ENCODE results near the gene SNIP1. TPM values are rescaled to one million over a fixed set of nuclear protein-coding genes. Genes with fewer than 3 reads are reported as not detected.

Gene SNIP1, protein sequence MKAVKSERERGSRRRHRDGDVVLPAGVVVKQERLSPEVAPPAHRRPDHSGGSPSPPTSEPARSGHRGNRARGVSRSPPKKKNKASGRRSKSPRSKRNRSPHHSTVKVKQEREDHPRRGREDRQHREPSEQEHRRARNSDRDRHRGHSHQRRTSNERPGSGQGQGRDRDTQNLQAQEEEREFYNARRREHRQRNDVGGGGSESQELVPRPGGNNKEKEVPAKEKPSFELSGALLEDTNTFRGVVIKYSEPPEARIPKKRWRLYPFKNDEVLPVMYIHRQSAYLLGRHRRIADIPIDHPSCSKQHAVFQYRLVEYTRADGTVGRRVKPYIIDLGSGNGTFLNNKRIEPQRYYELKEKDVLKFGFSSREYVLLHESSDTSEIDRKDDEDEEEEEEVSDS
- total RNA-seq (2014; rRNA removed; shearing (Covaris generic); ENCODE audit: low replicate concordance), result 8.6 and 9.7 TPM in 2 replicates

GRCh38 chr1:37553927-37554808 is at the start of gene SNIP1:
SNIP1 (minus strand) TSS chr1:37554293; CDS start chr1:37554229, 64 bp downstream.
- Histone ChIP-seq H4K20me1 (ENCODE audit: insufficient read depth, low read depth, low read length) (peaks cover 14% of the 10 kb centered on the region), H3K36me3 (ENCODE audit: insufficient read depth, low read length) (peaks cover 16% of the 10 kb centered on the region; the same call in 1 of the 2 replicates), H2AFZ (ENCODE audit: low read length) (peak within 1 kb of the TSS; percentile 59; the same call in 1 of the 2 replicates), H3K27me3 (ENCODE audit: low read length) (no peaks in the 10 kb centered on the region), H3K9me2 (replicated peaks; ENCODE audit: insufficient read depth, low read length) (no peaks in the 10 kb centered on the region), H3K4me3 (ENCODE audit: low read length) (peak within 1 kb of the TSS; percentile 75), H3K27ac (ENCODE audit: low read length) (no peak within 1 kb of the TSS), H3K79me2 (ENCODE audit: low read length) (peaks cover 44% of the 10 kb centered on the region), H3K4me1 (ENCODE audit: low read length) (peaks cover 16% of the 10 kb centered on the region), H3K9ac (ENCODE audit: low read length) (peak within 1 kb of the TSS; percentile 79), H3K9me3 (ENCODE audit: low read length) (peaks cover 6% of the 10 kb centered on the region), H3K4me2 (ENCODE audit: low read depth, low read length, poor library complexity, severe bottlenecking) (peak within 1 kb of the TSS; percentile 90)
- DNase-seq, result peak; percentile 97

DNA sequence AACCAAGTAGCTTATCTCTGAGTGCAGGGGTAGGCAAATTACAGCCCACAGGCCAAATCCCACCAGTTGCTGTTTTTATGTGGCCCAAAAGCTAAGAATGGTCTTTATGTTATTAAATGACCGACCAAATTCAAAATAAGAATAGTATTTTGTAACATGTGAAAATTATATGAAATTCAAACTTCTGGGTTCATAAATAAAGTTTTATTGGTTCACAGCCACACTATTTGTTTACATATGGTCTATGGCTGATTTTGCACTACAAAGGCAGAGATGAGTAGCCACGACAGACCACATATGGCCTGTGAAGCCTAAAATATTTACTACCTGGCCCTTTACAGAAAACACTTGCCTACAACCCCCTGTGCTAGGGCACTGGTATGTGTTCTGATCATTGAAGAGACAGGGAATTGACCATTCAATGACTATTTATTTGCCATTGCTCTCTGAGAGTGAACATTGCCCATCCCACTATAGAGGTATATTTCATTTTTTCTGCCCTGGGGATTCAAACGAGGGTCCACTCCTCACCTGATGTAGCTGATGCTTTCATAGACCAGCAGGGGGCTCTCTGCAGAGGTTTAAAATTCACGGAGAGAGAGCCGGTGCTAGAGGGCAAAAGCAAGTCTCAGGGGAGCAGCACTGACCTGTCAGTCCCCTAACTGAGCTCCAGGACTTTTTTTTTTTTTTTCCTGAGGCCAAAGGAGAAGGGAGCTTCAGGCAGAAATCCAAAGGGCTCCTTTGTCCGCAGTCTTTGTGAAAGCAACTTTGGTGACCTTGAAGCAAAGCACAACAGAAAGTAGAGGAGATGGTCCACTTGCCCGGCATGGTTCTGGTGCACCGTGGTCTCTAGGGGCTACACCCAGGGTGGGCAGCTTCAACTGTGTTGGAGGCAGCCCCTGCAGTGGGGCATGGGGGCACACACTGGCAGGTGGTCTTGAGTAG is 48.9 kb upstream of the SNIP1 start:
- Histone ChIP-seq H3K4me1 (ENCODE audit: low read length) (peaks cover 3% of the 10 kb centered on the region; the same call in 1 of the 2 replicates), H3K4me3 (ENCODE audit: low read length) (no peak overlapping the region), H3K9ac (ENCODE audit: low read length) (no peak overlapping the region), H3K27ac (ENCODE audit: low read length) (no peak overlapping the region), H3K9me3 (ENCODE audit: low read length) (no peaks in the 10 kb centered on the region), H3K4me2 (ENCODE audit: low read depth, low read length, poor library complexity, severe bottlenecking) (no peak overlapping the region), H2AFZ (ENCODE audit: low read length) (no peak overlapping the region), H3K36me3 (ENCODE audit: insufficient read depth, low read length) (no peaks in the 10 kb centered on the region), H4K20me1 (ENCODE audit: insufficient read depth, low read depth, low read length) (no peaks in the 10 kb centered on the region), H3K27me3 (ENCODE audit: low read length) (no peaks in the 10 kb centered on the region), H3K79me2 (ENCODE audit: low read length) (no peaks in the 10 kb centered on the region), H3K9me2 (replicated peaks; ENCODE audit: insufficient read depth, low read length) (no peaks in the 10 kb centered on the region)
- DNase-seq, result peak; percentile 79

- Histone ChIP-seq H3K9ac (ENCODE audit: low read length) (no peak overlapping the region), H4K20me1 (ENCODE audit: insufficient read depth, low read depth, low read length) (no peaks in the 10 kb centered on the region)
Observed at GRCh38 chr1:37601441-37601840, 47.3 kb upstream of the SNIP1 start.

DNA sequence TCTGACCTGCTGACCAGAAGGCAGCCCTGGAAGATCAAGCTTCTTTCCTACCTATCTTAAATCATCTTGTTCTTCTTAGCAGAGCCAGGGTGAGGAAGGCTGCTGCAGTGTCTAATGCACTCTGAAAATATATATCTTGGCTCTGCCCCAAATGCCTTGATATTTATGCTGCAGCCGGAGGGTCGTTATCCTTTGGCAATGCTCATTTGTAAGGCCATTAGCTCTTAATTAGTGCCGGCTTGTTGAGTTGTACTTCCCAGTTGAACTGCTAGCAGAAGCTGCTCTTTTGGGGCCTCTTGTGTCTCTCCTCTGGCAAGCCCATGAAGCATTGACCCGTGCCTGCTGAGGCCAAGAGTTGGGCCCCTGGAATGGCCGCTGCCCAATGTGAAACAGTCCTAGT is 45.8 kb upstream of the SNIP1 start:
- Histone ChIP-seq H4K20me1 (ENCODE audit: insufficient read depth, low read depth, low read length) (peaks cover 6% of the 10 kb centered on the region; the same call in 1 of the 2 replicates), H3K4me2 (ENCODE audit: low read depth, low read length, poor library complexity, severe bottlenecking) (no peak overlapping the region), H3K27ac (ENCODE audit: low read length) (no peak overlapping the region), H3K4me3 (ENCODE audit: low read length) (no peak overlapping the region), H2AFZ (ENCODE audit: low read length) (no peak overlapping the region), H3K4me1 (ENCODE audit: low read length) (peaks cover 11% of the 10 kb centered on the region), H3K27me3 (ENCODE audit: low read length) (no peaks in the 10 kb centered on the region), H3K9me3 (ENCODE audit: low read length) (no peaks in the 10 kb centered on the region), H3K9ac (ENCODE audit: low read length) (no peak overlapping the region), H3K36me3 (ENCODE audit: insufficient read depth, low read length) (no peaks in the 10 kb centered on the region), H3K9me2 (replicated peaks; ENCODE audit: insufficient read depth, low read length) (no peaks in the 10 kb centered on the region), H3K79me2 (ENCODE audit: low read length) (peaks cover 8% of the 10 kb centered on the region)
- no peak for DNase-seq

More at GRCh38 chr1:37601441-37601840, 47.3 kb upstream of the SNIP1 start:
- DNase-seq, result no peak
- Histone ChIP-seq H2AFZ (ENCODE audit: low read length) (no peak overlapping the region), H3K4me1 (ENCODE audit: low read length) (peaks cover 6% of the 10 kb centered on the region), H3K79me2 (ENCODE audit: low read length) (no peaks in the 10 kb centered on the region), H3K27ac (ENCODE audit: low read length) (no peak overlapping the region), H3K4me2 (ENCODE audit: low read depth, low read length, poor library complexity, severe bottlenecking) (no peak overlapping the region), H3K36me3 (ENCODE audit: insufficient read depth, low read length) (no peaks in the 10 kb centered on the region), H3K27me3 (ENCODE audit: low read length) (no peaks in the 10 kb centered on the region), H3K9me2 (replicated peaks; ENCODE audit: insufficient read depth, low read length) (no peaks in the 10 kb centered on the region), H3K4me3 (ENCODE audit: low read length) (no peak overlapping the region), H3K9me3 (ENCODE audit: low read length) (no peaks in the 10 kb centered on the region)

DNA sequence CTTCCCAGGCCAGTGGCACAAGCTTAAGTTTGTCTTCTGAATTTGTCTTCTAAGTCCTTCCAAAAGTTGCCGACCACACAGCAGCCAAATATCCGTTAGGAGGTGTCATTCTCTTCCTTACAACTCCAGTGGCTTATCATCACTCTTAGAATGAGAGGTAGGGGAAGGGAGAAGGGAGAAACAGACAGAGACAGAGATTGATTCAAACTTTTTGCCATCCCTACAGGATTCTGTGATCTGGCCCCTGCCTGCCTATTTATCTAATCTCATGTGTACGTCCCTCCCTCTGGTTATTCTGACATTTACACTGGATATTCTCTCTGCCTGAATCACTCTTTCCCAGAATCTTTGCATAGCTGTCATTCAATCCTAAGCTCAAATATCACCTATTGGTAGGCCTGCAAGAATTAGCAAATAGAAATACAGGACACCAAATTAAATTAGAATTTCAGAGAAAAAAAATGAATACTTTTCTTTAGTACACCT is 42.1 kb upstream of the SNIP1 start:
- peak overlapping the region; percentile 89 for H3K4me2 ChIP-seq (ENCODE audit: low read depth, low read length, poor library complexity, severe bottlenecking)
- H3K4me1 ChIP-seq (ENCODE audit: low read length), result peaks cover 19% of the 10 kb centered on the region
- no peaks in the 10 kb centered on the region for H3K9me3 ChIP-seq (ENCODE audit: low read length)
- DNase-seq, result no peak
- H3K79me2 ChIP-seq (ENCODE audit: low read length), result peaks cover 40% of the 10 kb centered on the region
- no peaks in the 10 kb centered on the region for H3K9me2 ChIP-seq (replicated peaks; ENCODE audit: insufficient read depth, low read length)
- peaks cover 22% of the 10 kb centered on the region; the same call in 1 of the 2 replicates for H3K36me3 ChIP-seq (ENCODE audit: insufficient read depth, low read length)
- H2AFZ ChIP-seq (ENCODE audit: low read length), result peak overlapping the region; percentile 89
- H3K4me3 ChIP-seq (ENCODE audit: low read length), result peak overlapping the region; percentile 94
- H3K27ac ChIP-seq (ENCODE audit: low read length), result no peak overlapping the region
- H3K9ac ChIP-seq (ENCODE audit: low read length), result peak overlapping the region; percentile 87
- H3K27me3 ChIP-seq (ENCODE audit: low read length), result no peaks in the 10 kb centered on the region
- H4K20me1 ChIP-seq (ENCODE audit: insufficient read depth, low read depth, low read length), result peaks cover 29% of the 10 kb centered on the region

DNA sequence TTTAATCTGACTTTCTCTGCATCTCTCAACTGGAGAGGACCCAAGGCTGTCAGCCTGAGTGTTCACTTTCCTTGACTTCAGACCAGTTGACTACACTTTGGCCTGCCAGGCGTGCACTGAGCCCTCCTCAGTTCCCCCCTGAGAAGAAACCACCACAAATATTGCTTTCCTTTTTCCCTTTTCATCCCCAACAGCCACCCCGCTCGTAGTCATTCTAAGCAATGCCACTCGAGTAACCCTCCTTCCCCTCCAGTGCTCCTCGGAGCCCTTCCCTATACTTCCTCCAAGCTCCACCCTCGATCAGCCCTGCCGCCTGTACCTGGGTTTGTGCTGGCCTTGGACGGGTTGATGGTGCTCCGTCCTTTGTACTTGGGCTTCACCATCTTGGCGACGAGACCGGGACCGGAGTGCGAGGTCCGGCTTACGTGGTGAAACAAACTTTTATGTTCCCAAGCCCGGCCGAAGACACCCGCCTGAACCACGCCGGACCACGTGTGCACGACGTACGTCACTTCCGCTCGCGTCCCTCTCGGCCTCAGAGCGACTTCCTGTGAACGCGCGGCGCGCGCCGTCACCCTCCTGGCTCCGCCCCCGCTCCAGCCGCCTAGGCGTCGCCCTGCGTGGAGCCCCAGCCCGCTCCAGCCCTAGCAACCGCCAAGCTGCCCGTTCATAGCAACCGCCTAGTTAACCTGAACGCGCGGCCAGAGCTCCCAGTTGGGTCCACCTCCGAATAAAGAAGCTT is 41.5 kb upstream of the SNIP1 start, which contains the start of gene GNL2:
GNL2 (minus strand) TSS at position 498 of the 742 bp plus-strand sequence; CDS start at position 383, 115 bp downstream.
- Histone ChIP-seq H2AFZ (ENCODE audit: low read length) (peak within 1 kb of the TSS; percentile 89), H3K36me3 (ENCODE audit: insufficient read depth, low read length) (peaks cover 28% of the 10 kb centered on the region; the same call in 1 of the 2 replicates), H3K9me3 (ENCODE audit: low read length) (no peaks in the 10 kb centered on the region), H4K20me1 (ENCODE audit: insufficient read depth, low read depth, low read length) (peaks cover 29% of the 10 kb centered on the region), H3K9ac (ENCODE audit: low read length) (peak within 1 kb of the TSS; percentile 87), H3K27me3 (ENCODE audit: low read length) (no peaks in the 10 kb centered on the region), H3K4me3 (ENCODE audit: low read length) (peak within 1 kb of the TSS; percentile 94), H3K79me2 (ENCODE audit: low read length) (peaks cover 46% of the 10 kb centered on the region), H3K4me2 (ENCODE audit: low read depth, low read length, poor library complexity, severe bottlenecking) (peak within 1 kb of the TSS; percentile 89), H3K27ac (ENCODE audit: low read length) (no peak within 1 kb of the TSS; the same call in 1 of the 2 replicates), H3K9me2 (replicated peaks; ENCODE audit: insufficient read depth, low read length) (no peaks in the 10 kb centered on the region), H3K4me1 (ENCODE audit: low read length) (peaks cover 19% of the 10 kb centered on the region)
- peak; percentile 99 for DNase-seq

- no peak overlapping the region for H3K27ac ChIP-seq (ENCODE audit: low read length)
- no peak for DNase-seq
- H3K36me3 ChIP-seq (ENCODE audit: insufficient read depth, low read length), result peaks cover 37% of the 10 kb centered on the region; the same call in 1 of the 2 replicates
- 0 out of 2 replicates have a peak overlapping the region, but pooled peaks have one; percentile 94 for H3K4me3 ChIP-seq (ENCODE audit: low read length)
- H3K9me3 ChIP-seq (ENCODE audit: low read length), result no peaks in the 10 kb centered on the region
- H3K9me2 ChIP-seq (replicated peaks; ENCODE audit: insufficient read depth, low read length), result no peaks in the 10 kb centered on the region
- no peaks in the 10 kb centered on the region for H3K27me3 ChIP-seq (ENCODE audit: low read length)
- H4K20me1 ChIP-seq (ENCODE audit: insufficient read depth, low read depth, low read length), result peaks cover 29% of the 10 kb centered on the region
- no peak overlapping the region for H3K9ac ChIP-seq (ENCODE audit: low read length)
- H3K4me2 ChIP-seq (ENCODE audit: low read depth, low read length, poor library complexity, severe bottlenecking), result peak overlapping the region; percentile 89
- peaks cover 58% of the 10 kb centered on the region for H3K79me2 ChIP-seq (ENCODE audit: low read length)
- peaks cover 19% of the 10 kb centered on the region for H3K4me1 ChIP-seq (ENCODE audit: low read length)
- no peak overlapping the region for H2AFZ ChIP-seq (ENCODE audit: low read length)
Observed at GRCh38 chr1:37593726-37594125, 39.6 kb upstream of the SNIP1 start.
